Stimulated activated CD4-positive, alpha-beta T cell treated with anti-CD3 and anti-CD28 coated beads, TNF-alpha, amount 100 ng/mL, for 24 hours (primary cell): Measurements from ENCODE around the gene MMP26.
"Not testable (repeated sequence)": the region's sequence is repeated elsewhere in the genome, so short reads cannot be mapped to it uniquely, and the experiment has no call there.

Source experiments
- DNase-seq, 3 experiments: peaks; one replicate each; pipeline ENCODE4 v3.0.0-alpha.2; 2020; ENCODE audit warnings: low read depth in 3 of 3

Gene MMP26

DNA sequence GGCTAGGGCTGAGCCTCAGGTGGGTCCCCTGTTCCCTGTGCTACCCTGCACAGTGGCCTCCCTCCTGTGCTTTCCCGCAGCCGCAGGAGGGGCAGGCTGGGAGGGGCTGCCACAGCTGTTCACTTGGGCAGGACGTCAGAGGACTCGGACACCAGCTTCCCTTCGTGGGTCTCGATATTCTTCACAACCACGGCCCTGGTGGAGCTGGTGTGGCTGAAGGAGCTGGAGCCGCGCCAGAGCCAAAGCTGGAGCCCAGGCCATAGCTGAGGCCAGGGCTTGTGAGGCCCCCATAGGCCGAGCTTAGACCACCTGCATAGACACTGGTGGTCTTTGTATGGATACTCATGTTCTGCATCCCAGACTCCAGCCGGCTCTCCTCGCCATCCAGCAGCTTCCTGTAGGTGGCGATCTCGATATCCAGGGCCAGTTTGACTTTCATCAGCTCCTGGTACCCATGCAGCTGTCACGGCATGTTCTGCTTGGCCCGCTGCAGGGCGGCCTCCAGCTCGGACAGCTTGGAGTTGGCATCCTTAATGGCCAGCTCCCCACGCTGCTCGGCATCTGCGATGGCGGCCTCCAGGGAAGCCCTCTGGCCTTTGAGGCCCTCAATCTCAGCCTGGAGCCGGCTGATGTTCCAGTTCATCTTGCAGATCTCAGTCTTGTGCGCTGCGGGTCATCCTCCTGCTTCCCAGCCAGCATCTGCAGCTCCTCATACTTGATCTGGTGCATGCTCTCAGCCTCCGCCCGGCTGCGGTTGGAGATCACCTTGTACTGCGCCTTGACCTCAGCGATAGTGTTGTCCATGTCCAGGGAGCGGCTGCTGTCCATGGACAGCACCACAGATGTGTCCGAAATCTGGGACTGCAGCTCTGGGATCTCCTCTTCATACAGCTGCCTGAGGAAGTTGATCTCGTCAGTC is 18.3 kb downstream of the MMP26 start:
- DNase-seq = not testable (repeated sequence)

DNA sequence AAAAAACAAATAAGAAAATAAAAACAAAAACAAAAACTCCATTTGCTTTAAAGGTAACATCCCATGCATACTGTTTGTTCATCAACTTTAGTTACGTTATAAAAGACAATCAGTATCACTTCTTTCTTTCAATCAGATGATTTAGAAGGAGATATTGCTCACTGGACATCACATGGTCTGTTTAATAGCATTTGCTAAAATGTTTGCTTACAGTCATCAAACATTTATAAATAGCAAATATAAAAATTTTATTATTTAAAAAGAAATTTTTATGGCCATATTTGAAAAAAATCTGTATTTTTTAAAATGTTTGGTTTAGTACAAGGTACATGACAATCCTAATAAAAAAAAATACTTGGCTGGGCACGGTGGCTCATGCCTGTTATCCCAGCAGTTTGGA is 22.6 kb downstream of the MMP26 start:
- no peak for DNase-seq

DNA sequence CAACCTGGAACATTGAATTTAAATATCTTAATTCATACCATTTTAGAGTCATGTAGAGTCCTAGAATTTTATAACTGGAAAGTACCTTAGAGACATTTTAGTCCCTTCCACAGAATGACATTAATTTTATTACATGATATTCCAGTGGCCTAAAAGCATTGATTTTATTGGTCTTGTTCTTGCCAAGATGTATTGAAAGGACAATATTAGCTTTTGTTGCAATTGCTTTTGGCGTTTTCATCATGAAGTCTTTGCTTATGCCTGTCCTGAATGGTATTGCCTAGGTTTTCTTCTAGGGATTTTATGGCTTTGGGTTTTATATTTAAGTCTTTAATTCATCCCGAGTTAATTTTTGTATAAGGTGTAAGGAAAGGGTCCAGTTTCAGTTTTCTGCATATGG is 36.2 kb downstream of the MMP26 start:
- DNase-seq = no peak

DNA sequence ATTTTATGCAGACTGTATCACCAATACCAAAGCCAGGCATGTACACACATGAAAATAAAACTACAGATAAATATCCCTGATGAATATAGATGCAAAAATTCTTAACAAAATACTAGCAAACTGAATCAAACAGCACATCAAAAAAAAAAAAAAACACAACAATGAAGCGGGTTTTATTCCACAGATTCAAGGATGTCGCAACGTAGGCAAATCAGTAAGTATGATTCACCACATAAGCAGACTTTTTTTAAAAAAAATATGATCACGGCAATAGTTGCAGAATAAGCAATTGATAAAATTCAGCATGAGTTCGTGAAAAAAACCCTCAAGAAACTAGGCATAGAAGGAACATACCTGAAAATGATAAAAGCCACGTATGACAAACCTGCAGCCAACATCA is 43.9 kb downstream of the MMP26 start:
- DNase-seq = no peak

DNA sequence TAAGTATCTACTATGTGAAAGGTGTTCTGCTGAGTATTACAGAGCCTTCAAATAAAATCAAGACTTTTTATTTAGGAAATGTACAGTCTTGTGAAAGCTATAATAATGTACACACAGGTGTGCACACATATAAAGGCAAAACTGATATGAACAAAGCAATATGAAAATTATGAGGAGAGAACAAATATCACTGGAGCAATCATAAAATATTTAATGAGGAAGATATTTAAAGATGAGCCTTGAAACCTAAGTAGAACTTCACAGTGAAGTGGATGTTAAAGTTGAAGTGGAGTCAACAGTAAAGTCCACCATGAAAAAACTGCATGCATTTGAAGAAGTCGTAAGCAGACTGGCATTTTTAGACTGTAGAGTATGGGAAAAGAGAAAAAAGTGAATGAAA is 46.6 kb downstream of the MMP26 start:
- no peak for DNase-seq
